Measurements from ENCODE around the gene PLEKHO2. TPM values are rescaled to one million over a fixed set of nuclear protein-coding genes. Genes with fewer than 3 reads are reported as not detected.

The PLEKHO2 gene
- total and polyA plus RNA-seq, 7 donors, result 1.9 to 6.7 (median 5.2) TPM

GRCh38 chr15:64883997-64884511, 42.3 kb downstream of the PLEKHO2 start:
- Histone ChIP-seq H3K36me3 (ENCODE audit: insufficient read depth in 1 of 2, low read depth in 1 of 2) (no peaks in the 10 kb centered on the region), H3K9me3 (no peaks in the 10 kb centered on the region), H3K27me3 (ENCODE audit: insufficient read depth in 3 of 3, low read length in 2 of 3) (no peaks in the 10 kb centered on the region), H3K4me1 (peaks cover 4% of the 10 kb centered on the region), H3K4me3 (no peak overlapping the region), H3K27ac (peak overlapping the region; percentile 46)
- intact Hi-C loops (cut with DNase I), result no loop called here
- TF ChIP-seq, protein P1, sequence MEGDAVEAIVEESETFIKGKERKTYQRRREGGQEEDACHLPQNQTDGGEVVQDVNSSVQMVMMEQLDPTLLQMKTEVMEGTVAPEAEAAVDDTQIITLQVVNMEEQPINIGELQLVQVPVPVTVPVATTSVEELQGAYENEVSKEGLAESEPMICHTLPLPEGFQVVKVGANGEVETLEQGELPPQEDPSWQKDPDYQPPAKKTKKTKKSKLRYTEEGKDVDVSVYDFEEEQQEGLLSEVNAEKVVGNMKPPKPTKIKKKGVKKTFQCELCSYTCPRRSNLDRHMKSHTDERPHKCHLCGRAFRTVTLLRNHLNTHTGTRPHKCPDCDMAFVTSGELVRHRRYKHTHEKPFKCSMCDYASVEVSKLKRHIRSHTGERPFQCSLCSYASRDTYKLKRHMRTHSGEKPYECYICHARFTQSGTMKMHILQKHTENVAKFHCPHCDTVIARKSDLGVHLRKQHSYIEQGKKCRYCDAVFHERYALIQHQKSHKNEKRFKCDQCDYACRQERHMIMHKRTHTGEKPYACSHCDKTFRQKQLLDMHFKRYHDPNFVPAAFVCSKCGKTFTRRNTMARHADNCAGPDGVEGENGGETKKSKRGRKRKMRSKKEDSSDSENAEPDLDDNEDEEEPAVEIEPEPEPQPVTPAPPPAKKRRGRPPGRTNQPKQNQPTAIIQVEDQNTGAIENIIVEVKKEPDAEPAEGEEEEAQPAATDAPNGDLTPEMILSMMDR (IDR thresholded peaks at IDR 0.05), result no peak
- DNase-seq, result peak; percentile 74 to 80
- ATAC-seq, result peak; percentile 68 to 81 (median 76)
- 25 to 37% (median 26%) methylated on average over 10 of the region's 10 CpGs for WGBS, 3 donors

GRCh38 chr15:64884679-64885078, 43.0 kb downstream of the PLEKHO2 start:
- no peak overlapping the region for H3K4me3 ChIP-seq
- TF ChIP-seq, protein P1 (IDR thresholded peaks at IDR 0.05), result no peak
- DNase-seq (no peak), ATAC-seq (no peak)
- WGBS, 3 donors, result 89 to 92% (median 90%) methylated on average over 5 of the region's 5 CpGs
- H3K9me3 ChIP-seq, result no peaks in the 10 kb centered on the region
- peaks cover 4% of the 10 kb centered on the region for H3K4me1 ChIP-seq
- H3K36me3 ChIP-seq (ENCODE audit: insufficient read depth in 1 of 2, low read depth in 1 of 2), result no peaks in the 10 kb centered on the region
- no peak overlapping the region for H3K27ac ChIP-seq
- intact Hi-C loops (cut with DNase I), result no loop called here
- no peaks in the 10 kb centered on the region for H3K27me3 ChIP-seq (ENCODE audit: insufficient read depth in 3 of 3, low read length in 2 of 3)

- ATAC-seq (no peak), DNase-seq (no peak)
- WGBS, 3 donors, result 82 to 92% (median 90%) methylated on average over 6 of the region's 6 CpGs
- Histone ChIP-seq H3K9me3 (no peaks in the 10 kb centered on the region), H3K4me1 (peaks cover 6% of the 10 kb centered on the region), H3K4me3 (no peak overlapping the region), H3K36me3 (ENCODE audit: insufficient read depth in 1 of 2, low read depth in 1 of 2) (no peaks in the 10 kb centered on the region), H3K27me3 (ENCODE audit: insufficient read depth in 3 of 3, low read length in 2 of 3) (no peaks in the 10 kb centered on the region), H3K27ac (no peak overlapping the region)
- intact Hi-C loops (cut with DNase I), result no loop called here
- TF ChIP-seq, protein P1 (IDR thresholded peaks at IDR 0.05), result no peak
Measured at GRCh38 chr15:64888336-64888735, 46.6 kb downstream of the PLEKHO2 start.

GRCh38 chr15:64891561-64891960, 49.8 kb downstream of the PLEKHO2 start:
- intact Hi-C loops (cut with DNase I), result no loop called here
- no peak overlapping the region for H3K4me3 ChIP-seq
- peaks cover 17% of the 10 kb centered on the region for H3K4me1 ChIP-seq
- H3K36me3 ChIP-seq (ENCODE audit: insufficient read depth in 1 of 2, low read depth in 1 of 2), result no peaks in the 10 kb centered on the region
- TF ChIP-seq, protein P1 (IDR thresholded peaks at IDR 0.05), result no peak
- H3K27ac ChIP-seq, result no peak overlapping the region
- ATAC-seq, result no peak
- H3K27me3 ChIP-seq (ENCODE audit: insufficient read depth in 3 of 3, low read length in 2 of 3), result no peaks in the 10 kb centered on the region
- no peak for DNase-seq
- no peaks in the 10 kb centered on the region for H3K9me3 ChIP-seq

- TF ChIP-seq, protein P1 (IDR thresholded peaks at IDR 0.05), result no peak
- Histone ChIP-seq H3K27ac (peak overlapping the region; percentile 75), H3K4me1 (peaks cover 27% of the 10 kb centered on the region), H3K4me3 (no peak overlapping the region), H3K9me3 (no peaks in the 10 kb centered on the region), H3K27me3 (ENCODE audit: insufficient read depth in 3 of 3, low read length in 2 of 3) (no peaks in the 10 kb centered on the region), H3K36me3 (ENCODE audit: insufficient read depth in 1 of 2, low read depth in 1 of 2) (no peaks in the 10 kb centered on the region)
- no peak for ATAC-seq
- intact Hi-C loops (cut with DNase I), result no loop called here
- DNase-seq, result no peak
- WGBS, 3 donors, result 89 to 97% (median 95%) methylated on average over 8 of the region's 8 CpGs
Measured at GRCh38 chr15:64892847-64893403, 51.2 kb downstream of the PLEKHO2 start.
